Heart right ventricle (tissue), 16 donors: ENCODE results near the gene EHBP1. TPM values are rescaled to one million over a fixed set of nuclear protein-coding genes. Genes with fewer than 3 reads are reported as not detected.

Experiments
- ATAC-seq, 8 donors: fragments of 200-7000 bp; cut with Tn5 transposase; one replicate each; pipeline ENCODE4 v1.9.1; 2020; ENCODE audit warnings: mild to moderate bottlenecking in 8 of 8, moderate library complexity in 8 of 8, moderate number of reproducible peaks in 1 of 8
- DNase-seq, 2 donors: peaks; one replicate each; pipeline ENCODE4 v3.0.0-alpha.2; 2020
- H3K27ac ChIP-seq, 10 donors: fragments of 200-600 bp; sonication (generic) in 2 of 10; one replicate each; pipeline versions ENCODE4 v1.5.0 to v1.8.0; 2020 to 2022; ENCODE audit warnings: mild to moderate bottlenecking in 3 of 10
- H3K27me3 ChIP-seq, 7 donors: fragments of 200-600 bp; one replicate each; pipeline ENCODE4 v1.8.0; 2021 to 2022; ENCODE audit warnings: mild to moderate bottlenecking in 2 of 7
- H3K36me3 ChIP-seq, 9 donors: fragments of 200-600 bp; sonication (generic) in 1 of 9; one replicate each; pipeline versions ENCODE4 v1.5.0 to v1.8.0; 2020 to 2022; ENCODE audit warnings: mild to moderate bottlenecking in 2 of 9
- H3K4me1 ChIP-seq, 9 donors: fragments of 200-600 bp; sonication (generic) in 1 of 9; one replicate each; pipeline versions ENCODE4 v1.5.0 to v1.8.0; 2020 to 2022; ENCODE audit warnings: mild to moderate bottlenecking in 4 of 9
- H3K4me3 ChIP-seq, 10 donors: fragments of 200-600 bp; sonication (generic) in 2 of 10; one replicate each; pipeline versions ENCODE4 v1.5.0 to v1.8.0; 2020 to 2022; ENCODE audit warnings: mild to moderate bottlenecking in 7 of 10, moderate library complexity in 2 of 10
- H3K9me3 ChIP-seq, 11 donors: fragments of 200-600 bp in 10 of 11; sonication (generic) in 2 of 11; one replicate each; pipeline versions ENCODE4 v1.5.0 to v1.8.0; 2013 to 2022; ENCODE audit warnings: mild to moderate bottlenecking in 2 of 11, control low read depth in 1 of 11, moderate library complexity in 1 of 11
- CTCF ChIP-seq, 9 donors: fragments of 200-600 bp; sonication (generic) in 2 of 9; IDR thresholded peaks; one replicate each; pipeline versions ENCODE4 v1.5.0 to v1.8.0; 2021 to 2022; ENCODE audit warnings: antibody characterized with exemption in 9 of 9, mild to moderate bottlenecking in 5 of 9, moderate library complexity in 1 of 9
- WGBS, 2 donors: extraction: QIAGEN DNeasy Blood & Tissue Kit; methylation state at CpG; one replicate each; pipeline ENCODE4 v1.1.7; 2013; ENCODE audit warnings: inconsistent platforms in 1 of 2; 5-methylcytosine and 5-hydroxymethylcytosine counted together
- intact Hi-C, 10 donors: fragments of 100-400 bp; cut with DNase I; formaldehyde crosslinking; loops; one replicate each; pipeline versions ENCODE4 v1.11.1 to v1.14.2; 2022
- polyA plus RNA-seq, 2 donors: library from polyadenylated mRNA; stranded (reverse); fragments of 200-250 nt; gene quantifications; one replicate each; pipeline ENCODE4 v1.2.3, GENCODE V29; 2013
- total RNA-seq, 10 donors: library from RNA; stranded (reverse); fragmentation: NEBNext Ultra II Directional in 3 of 10; extraction: Animal tissue kit (Norgen Biotek cat#: 25700) in 3 of 10; gene quantifications; one replicate each; pipeline versions ENCODE4 v1.2.1 to v1.2.4, GENCODE V29; 2021 to 2023
- donor health status: Arrhythmogenic right ventricular cardiomyopathy.
- donor health status: ischemic (EF 13 %, LVEDD 7.1; RV severe dilation, severe dysfunction).
- donor health status: healthy with polysubstance abuse.
- donor health status: DM: no; HTN: yes; CAD: no.
- donor health status: DM: no; HTN: no; CAD: no.
- donor health status: ischemic (EF 25% LVEDD 6.9; RV normal size, moderate dysfunction).
- donor health status: ischemic (EF 25% LVEDD 5.7; RV mildly dilated, moderate dysfunction).
- donor health status: healthy.
- donor health status: DM: yes; HTN: yes; CAD: no.
- donor health status: Ischemic cardiomyopathy.
- donor health status: ischemic (EF 35%, LVEDD 5.7; RV mildly dilated, moderate dysfunction).
- donor health status: nonischemic (EF 11% LVEDD 7.7; RV severe dilation, severe dysfunction).
- donor health status: DM: yes; HTN: yes; CAD: no.
- donor health status: PGD.
- donor health status: ischemic (EF 29% LVEDD 5.4; RV normal size, mild dysfunction).
- donor health status: nonischemic (EF 23%, LVEDD 6.1; RV moderate dilation, normal function).

Gene EHBP1
- total and polyA plus RNA-seq, 12 donors: 7.8 to 26.1 (median 20.1) TPM

- no peak overlapping the region for H3K27ac ChIP-seq
- ATAC-seq (no peak), DNase-seq (no peak)
- 59 to 67% methylated on average over 3 of the region's 3 CpGs for WGBS, 2 donors
- no peaks in the 10 kb centered on the region for H3K9me3 ChIP-seq
- no peak overlapping the region for H3K4me3 ChIP-seq
- no peak for TF ChIP-seq CTCF (IDR thresholded peaks at IDR 0.05)
- peaks cover 0 to 12% (median 0%) of the 10 kb centered on the region in 9 donors for H3K4me1 ChIP-seq
- intact Hi-C loops: loop anchor here in 3 of 10 donors (1.0 to 10.0 kb wide), 3 partner anchors 235 to 699 kb away; no protein-coding TSS in a partner anchor
- H3K36me3 ChIP-seq: no peaks in the 10 kb centered on the region
- no peaks in the 10 kb centered on the region for H3K27me3 ChIP-seq
Observed at GRCh38 chr2:62789518-62789917, 84.0 kb downstream of the EHBP1 start.

GRCh38 chr2:62789918-62790317, 84.4 kb downstream of the EHBP1 start:
- no peak overlapping the region for H3K27ac ChIP-seq
- no peaks in the 10 kb centered on the region for H3K27me3 ChIP-seq
- peaks cover 0 to 16% (median 2%) of the 10 kb centered on the region in 9 donors for H3K4me1 ChIP-seq
- intact Hi-C loops: loop anchor here in 5 of 10 donors (1.0 to 10.0 kb wide), 5 partner anchors 225 to 698 kb away; no protein-coding TSS in a partner anchor
- ATAC-seq (no peak), DNase-seq (no peak)
- no peaks in the 10 kb centered on the region for H3K36me3 ChIP-seq
- WGBS, 2 donors: 66 to 68% methylated on average over 3 of the region's 3 CpGs
- no peak overlapping the region for H3K4me3 ChIP-seq
- no peaks in the 10 kb centered on the region for H3K9me3 ChIP-seq
- TF ChIP-seq CTCF (IDR thresholded peaks at IDR 0.05): no peak

GRCh38 chr2:62792408-62792807, 86.9 kb downstream of the EHBP1 start:
- 81 to 91% methylated on average over 2 of the region's 2 CpGs for WGBS, 2 donors
- intact Hi-C loops: loop anchor here in 2 of 10 donors (10.0 kb wide), 2 partner anchors 222 to 692 kb away; no protein-coding TSS in a partner anchor
- DNase-seq: no peak
- no peak overlapping the region for H3K4me3 ChIP-seq
- no peak for ATAC-seq
- no peak overlapping the region for H3K27ac ChIP-seq
- no peaks in the 10 kb centered on the region for H3K36me3 ChIP-seq
- no peaks in the 10 kb centered on the region for H3K9me3 ChIP-seq
- H3K4me1 ChIP-seq: peaks cover 0 to 27% (median 6%) of the 10 kb centered on the region in 9 donors
- H3K27me3 ChIP-seq: no peaks in the 10 kb centered on the region
- TF ChIP-seq CTCF (IDR thresholded peaks at IDR 0.05): no peak

GRCh38 chr2:62793213-62793612, 87.7 kb downstream of the EHBP1 start:
- DNase-seq (no peak), ATAC-seq (no peak)
- Histone ChIP-seq H3K4me3 (no peak overlapping the region), H3K27me3 (no peaks in the 10 kb centered on the region), H3K4me1 (peaks cover 0 to 27% (median 6%) of the 10 kb centered on the region in 9 donors), H3K36me3 (no peaks in the 10 kb centered on the region), H3K27ac (no peak overlapping the region), H3K9me3 (no peaks in the 10 kb centered on the region)
- TF ChIP-seq CTCF (IDR thresholded peaks at IDR 0.05): no peak
- WGBS, 2 donors: 88 to 90% methylated on average over 2 of the region's 2 CpGs
- intact Hi-C loops: loop anchor here in 2 of 10 donors (10.0 kb wide), 2 partner anchors 222 to 692 kb away; no protein-coding TSS in a partner anchor
